ENCODE data around the gene GPD1L. TPM values are rescaled to one million over a fixed set of nuclear protein-coding genes. Genes with fewer than 3 reads are reported as not detected.
"Not testable (repeated sequence)": the region's sequence is repeated elsewhere in the genome, so short reads cannot be mapped to it uniquely, and the experiment has no call there.

Gene GPD1L
- polyA plus RNA-seq, 1 experiment: 6.0 TPM

DNA sequence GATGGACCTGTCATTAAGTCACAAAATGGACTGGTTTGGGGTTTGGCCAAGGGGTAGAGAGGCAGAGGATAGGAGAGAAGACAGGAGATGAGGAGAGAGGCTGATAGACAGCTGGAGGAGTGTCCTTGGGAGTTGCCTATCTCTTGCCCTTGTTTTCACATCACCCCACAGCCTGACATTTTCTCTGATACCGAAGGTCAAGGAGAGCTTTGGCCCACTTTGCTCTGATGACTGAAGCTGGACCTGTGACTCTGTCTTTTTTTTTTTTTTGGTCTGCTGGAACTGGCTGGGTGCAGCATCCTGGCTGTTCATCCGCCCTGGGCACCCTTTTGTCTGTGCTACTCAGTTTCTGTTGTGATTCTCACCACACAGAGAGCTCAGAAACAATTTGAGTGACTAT, 5.1 kb downstream of the GPD1L start:
- DNase-seq (ENCODE audit: low read depth, low spot score): no peak
- Histone ChIP-seq H3K27me3 (ENCODE audit: control insufficient read depth, insufficient read depth, low read length) (no peaks in the 10 kb centered on the region), H3K9me3 (ENCODE audit: control insufficient read depth, insufficient read depth, low read length) (no peaks in the 10 kb centered on the region), H3K27ac (ENCODE audit: low read depth, low read length) (no peak overlapping the region), H3K4me3 (ENCODE audit: low read depth, low read length) (no peak overlapping the region)
- POLR2A ChIA-PET: no interaction called here
- TF ChIP-seq, protein P1, sequence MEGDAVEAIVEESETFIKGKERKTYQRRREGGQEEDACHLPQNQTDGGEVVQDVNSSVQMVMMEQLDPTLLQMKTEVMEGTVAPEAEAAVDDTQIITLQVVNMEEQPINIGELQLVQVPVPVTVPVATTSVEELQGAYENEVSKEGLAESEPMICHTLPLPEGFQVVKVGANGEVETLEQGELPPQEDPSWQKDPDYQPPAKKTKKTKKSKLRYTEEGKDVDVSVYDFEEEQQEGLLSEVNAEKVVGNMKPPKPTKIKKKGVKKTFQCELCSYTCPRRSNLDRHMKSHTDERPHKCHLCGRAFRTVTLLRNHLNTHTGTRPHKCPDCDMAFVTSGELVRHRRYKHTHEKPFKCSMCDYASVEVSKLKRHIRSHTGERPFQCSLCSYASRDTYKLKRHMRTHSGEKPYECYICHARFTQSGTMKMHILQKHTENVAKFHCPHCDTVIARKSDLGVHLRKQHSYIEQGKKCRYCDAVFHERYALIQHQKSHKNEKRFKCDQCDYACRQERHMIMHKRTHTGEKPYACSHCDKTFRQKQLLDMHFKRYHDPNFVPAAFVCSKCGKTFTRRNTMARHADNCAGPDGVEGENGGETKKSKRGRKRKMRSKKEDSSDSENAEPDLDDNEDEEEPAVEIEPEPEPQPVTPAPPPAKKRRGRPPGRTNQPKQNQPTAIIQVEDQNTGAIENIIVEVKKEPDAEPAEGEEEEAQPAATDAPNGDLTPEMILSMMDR (IDR thresholded peaks at IDR 0.05; ENCODE audit: low read depth, low read length): no peak
- CTCF ChIA-PET: interaction anchor here (0.7 kb wide), 1 partner anchor 38 kb away, joined by 3 read pairs; no protein-coding TSS in a partner anchor

DNA sequence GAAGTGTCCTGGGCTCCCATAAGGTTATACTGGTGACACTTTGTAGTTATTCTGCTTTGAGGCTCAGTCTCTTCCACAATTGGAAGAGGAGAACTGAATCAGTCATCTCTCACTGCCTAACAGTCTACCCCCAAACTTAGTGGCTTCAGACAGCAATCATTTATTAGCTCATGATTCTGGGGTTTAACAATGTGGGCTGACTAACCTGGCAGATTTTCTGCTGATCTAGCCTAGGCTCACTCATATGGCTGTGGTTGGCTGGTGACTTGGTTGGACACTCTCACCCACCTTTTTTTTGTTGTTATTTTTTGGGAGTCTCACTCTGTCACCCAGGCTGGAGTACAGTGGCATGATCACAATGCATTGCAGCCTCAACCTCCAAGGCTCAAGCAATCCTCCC, 7.1 kb downstream of the GPD1L start:
- no peak overlapping the region for H3K27ac ChIP-seq (ENCODE audit: low read depth, low read length)
- H3K27me3 ChIP-seq (ENCODE audit: control insufficient read depth, insufficient read depth, low read length): no peaks in the 10 kb centered on the region
- ChIA-PET CTCF (interaction anchor here (0.9 kb wide), 1 partner anchor 31 kb away, joined by 3 read pairs; no protein-coding TSS in a partner anchor), POLR2A (no interaction called here)
- DNase-seq (ENCODE audit: low read depth, low spot score): no peak
- TF ChIP-seq, protein P1 (IDR thresholded peaks at IDR 0.05; ENCODE audit: low read depth, low read length): no peak
- H3K9me3 ChIP-seq (ENCODE audit: control insufficient read depth, insufficient read depth, low read length): no peaks in the 10 kb centered on the region
- no peak overlapping the region for H3K4me3 ChIP-seq (ENCODE audit: low read depth, low read length)

DNA sequence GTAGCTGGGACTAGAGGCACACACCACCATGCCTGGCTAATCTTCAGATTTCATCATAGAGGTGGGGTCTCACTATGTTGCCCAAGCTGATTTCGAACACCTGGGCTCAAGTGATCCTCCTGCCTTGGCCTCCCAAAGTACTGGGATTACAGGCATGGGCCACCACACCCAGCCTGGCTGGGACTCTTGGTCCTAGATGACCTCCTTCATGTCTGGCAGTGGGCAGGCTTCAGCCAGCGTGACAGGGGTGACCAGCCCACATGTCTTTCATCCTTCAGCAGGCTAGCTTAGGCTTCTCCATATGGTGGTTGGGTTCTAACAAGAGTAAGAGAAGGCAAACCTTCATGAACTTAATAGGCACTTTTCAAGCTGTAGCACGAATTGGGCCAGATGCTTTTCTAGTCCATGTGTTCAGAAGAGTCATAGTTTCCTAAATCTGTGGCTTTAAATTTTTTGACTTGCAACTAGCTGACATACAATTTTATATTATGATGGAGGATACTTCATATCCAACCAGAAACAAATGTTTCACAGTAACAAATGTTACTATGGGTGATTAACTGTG, 7.6 kb downstream of the GPD1L start:
- Histone ChIP-seq H3K4me3 (ENCODE audit: low read depth, low read length) (no peak overlapping the region), H3K27ac (ENCODE audit: low read depth, low read length) (no peak overlapping the region), H3K9me3 (ENCODE audit: control insufficient read depth, insufficient read depth, low read length) (no peaks in the 10 kb centered on the region), H3K27me3 (ENCODE audit: control insufficient read depth, insufficient read depth, low read length) (no peaks in the 10 kb centered on the region)
- TF ChIP-seq, protein P1 (IDR thresholded peaks at IDR 0.05; ENCODE audit: low read depth, low read length): no peak
- ChIA-PET CTCF (interaction anchor here (0.9 kb wide), 1 partner anchor 30 kb away, joined by 3 read pairs; no protein-coding TSS in a partner anchor), POLR2A (no interaction called here)
- no peak for DNase-seq (ENCODE audit: low read depth, low spot score)

DNA sequence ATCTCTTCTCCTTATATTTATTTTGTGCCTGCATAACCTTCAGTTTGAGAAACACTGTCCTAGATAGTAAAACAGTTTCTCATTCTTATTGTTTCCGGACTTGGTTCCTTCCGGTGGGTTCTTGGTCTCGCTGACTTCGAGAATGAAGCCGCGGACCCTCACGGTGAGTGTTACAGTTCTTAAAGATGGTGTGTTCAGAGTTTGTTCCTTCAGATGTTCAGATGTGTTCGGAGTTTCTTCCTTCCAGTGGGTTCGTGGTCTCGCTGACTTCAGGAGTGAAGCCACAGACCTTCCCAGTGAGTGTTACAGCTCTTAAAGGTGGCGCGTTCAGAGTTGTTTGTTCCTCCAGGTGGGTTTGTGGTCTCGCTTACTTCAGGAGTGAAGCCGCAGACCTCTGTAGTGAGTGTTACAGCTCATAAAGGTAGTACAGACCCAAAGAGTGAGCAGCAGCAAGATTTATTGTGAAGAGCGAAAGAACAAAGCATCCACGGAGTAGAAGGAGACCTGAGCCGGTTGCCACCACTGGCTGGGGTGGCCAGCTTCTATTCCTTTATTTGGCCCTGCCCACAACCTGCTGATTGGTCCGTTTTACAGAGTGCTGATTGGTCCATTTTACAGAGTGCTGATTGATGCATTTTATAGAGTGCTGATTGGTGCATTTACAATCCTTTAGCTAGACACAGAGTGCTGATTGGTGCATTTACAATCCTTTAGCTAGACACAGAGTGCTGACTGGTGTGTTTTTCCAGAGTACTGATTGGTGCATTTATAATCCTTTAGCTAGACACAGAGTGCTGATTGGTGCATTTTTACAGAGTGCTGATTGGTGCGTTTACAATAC, 8.3 kb downstream of the GPD1L start:
- H3K4me3 ChIP-seq (ENCODE audit: low read depth, low read length); POLR2A ChIA-PET; H3K9me3 ChIP-seq (ENCODE audit: control insufficient read depth, insufficient read depth, low read length); H3K27ac ChIP-seq (ENCODE audit: low read depth, low read length); DNase-seq (ENCODE audit: low read depth, low spot score); H3K27me3 ChIP-seq (ENCODE audit: control insufficient read depth, insufficient read depth, low read length): not testable (repeated sequence)
- CTCF ChIA-PET: interaction anchor here (1.0 kb wide), 1 partner anchor 29 kb away, joined by 4 read pairs; no protein-coding TSS in a partner anchor

DNA sequence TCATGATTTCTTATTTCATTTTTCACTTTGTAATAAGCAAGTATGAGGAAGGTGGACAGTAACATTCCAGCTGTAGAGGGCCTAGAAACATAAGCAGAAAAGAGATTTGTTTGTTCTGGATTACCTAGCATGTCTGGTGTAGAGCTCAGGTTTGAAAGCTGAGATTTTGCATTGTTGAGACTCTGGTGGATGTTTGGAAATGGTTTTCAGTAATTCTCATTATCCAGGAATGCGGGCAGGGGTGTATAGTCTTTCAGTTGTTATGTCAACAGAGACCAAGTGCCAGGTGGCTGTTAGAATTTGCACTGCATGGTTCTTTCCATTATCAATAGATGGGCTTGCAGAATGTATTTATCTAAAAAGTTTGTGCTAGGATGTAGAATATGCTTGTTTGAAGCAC, 10.9 kb downstream of the GPD1L start:
- H3K27ac ChIP-seq (ENCODE audit: low read depth, low read length): no peak overlapping the region
- POLR2A ChIA-PET: no interaction called here
- H3K4me3 ChIP-seq (ENCODE audit: low read depth, low read length): no peak overlapping the region
- no peak for DNase-seq (ENCODE audit: low read depth, low spot score)
- CTCF ChIA-PET: no interaction called here
- H3K27me3 ChIP-seq (ENCODE audit: control insufficient read depth, insufficient read depth, low read length): no peaks in the 10 kb centered on the region
- TF ChIP-seq, protein P1 (IDR thresholded peaks at IDR 0.05; ENCODE audit: low read depth, low read length): no peak
- no peaks in the 10 kb centered on the region for H3K9me3 ChIP-seq (ENCODE audit: control insufficient read depth, insufficient read depth, low read length)
